GM21390 (cell line): ENCODE measurements around the gene OSMR.

Experiments
- ATAC-seq: cut with Tn5 transposase; IDR thresholded peaks from one replicate; pipeline ENCODE4 v1.9.1; 2021; ENCODE audit not compliant: unreplicated experiment

OSMR gene

DNA sequence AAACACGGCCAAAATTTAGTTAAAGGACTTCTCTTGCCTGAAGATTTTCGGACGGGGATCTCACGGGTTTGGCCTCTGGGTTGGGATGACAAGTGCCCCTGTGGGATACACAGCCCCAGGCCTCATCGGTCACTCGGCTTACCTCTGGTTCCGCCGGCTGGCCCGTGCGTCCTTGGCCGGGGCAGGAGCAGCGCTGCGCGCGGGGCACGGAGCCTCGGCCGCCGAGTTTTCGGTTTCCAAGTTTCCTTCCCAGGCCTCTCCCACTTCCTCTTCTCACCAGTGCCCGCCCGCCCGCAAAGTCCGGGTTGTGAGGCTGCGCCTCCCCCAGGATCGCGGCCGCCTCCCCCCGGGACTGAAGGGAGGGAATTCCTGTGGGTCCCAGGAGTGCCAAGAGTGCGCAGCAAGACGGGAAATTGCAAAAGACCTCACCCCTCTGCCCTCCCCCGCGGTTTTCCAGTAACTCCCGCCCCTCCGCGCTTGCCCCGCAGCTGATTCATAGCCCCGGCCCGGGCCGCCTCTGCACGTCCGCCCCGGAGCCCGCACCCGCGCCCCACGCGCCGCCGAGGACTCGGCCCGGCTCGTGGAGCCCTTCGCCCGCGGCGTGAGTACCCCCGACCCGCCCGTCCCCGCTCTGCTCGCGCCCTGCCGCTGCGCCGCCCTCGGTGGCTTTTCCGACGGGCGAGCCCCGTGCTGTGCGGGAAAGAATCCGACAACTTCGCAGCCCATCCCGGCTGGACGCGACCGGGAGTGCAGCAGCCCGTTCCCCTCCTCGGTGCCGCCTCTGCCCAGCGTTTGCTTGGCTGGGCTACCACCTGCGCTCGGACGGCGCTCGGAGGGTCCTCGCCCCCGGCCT lies at the start of gene OSMR:
Gene OSMR (plus strand): TSS at position 487 of the 853 bp plus-strand sequence. CDS start 23,033 bp downstream, outside the sequence.
- no peak for ATAC-seq

DNA sequence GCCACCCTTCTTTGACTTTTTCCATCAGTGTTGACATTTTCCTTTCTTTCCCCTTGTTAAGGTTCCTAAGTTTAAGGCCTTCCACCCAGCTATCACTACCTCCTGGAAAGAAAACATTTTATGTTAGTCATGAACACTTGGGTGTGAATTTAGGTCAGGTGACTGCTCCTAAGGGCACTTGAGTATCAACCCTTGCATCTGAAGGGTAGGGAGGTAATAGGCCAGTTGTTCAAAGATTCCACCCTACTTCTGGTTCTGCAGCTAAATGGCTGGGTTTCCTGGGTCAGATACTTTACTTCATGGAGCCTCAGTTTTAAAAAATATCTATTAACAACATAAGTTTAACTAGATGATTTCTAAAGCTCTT lies 49.1 kb upstream of the OSMR start:
- no peak for ATAC-seq

DNA sequence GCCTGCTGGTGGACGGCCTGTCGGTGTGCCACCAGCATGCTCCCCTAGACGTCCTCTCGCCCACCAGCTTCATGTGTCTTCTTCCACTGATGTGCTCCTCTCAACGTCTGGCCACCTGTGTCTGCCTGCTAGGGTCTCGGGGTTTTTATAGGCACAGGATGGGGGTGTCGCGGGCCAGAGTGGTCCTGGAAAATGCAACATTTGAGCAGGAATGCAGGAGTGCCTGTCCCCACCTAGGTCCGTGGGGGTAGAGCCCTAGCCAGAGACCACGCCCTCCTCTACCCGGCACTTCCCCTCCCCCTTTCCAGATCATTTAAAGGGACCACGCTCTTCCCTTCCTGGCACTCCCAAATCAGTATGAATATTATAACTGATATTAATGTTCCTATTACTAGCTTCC lies 48.0 kb upstream of the OSMR start:
- no peak for ATAC-seq

DNA sequence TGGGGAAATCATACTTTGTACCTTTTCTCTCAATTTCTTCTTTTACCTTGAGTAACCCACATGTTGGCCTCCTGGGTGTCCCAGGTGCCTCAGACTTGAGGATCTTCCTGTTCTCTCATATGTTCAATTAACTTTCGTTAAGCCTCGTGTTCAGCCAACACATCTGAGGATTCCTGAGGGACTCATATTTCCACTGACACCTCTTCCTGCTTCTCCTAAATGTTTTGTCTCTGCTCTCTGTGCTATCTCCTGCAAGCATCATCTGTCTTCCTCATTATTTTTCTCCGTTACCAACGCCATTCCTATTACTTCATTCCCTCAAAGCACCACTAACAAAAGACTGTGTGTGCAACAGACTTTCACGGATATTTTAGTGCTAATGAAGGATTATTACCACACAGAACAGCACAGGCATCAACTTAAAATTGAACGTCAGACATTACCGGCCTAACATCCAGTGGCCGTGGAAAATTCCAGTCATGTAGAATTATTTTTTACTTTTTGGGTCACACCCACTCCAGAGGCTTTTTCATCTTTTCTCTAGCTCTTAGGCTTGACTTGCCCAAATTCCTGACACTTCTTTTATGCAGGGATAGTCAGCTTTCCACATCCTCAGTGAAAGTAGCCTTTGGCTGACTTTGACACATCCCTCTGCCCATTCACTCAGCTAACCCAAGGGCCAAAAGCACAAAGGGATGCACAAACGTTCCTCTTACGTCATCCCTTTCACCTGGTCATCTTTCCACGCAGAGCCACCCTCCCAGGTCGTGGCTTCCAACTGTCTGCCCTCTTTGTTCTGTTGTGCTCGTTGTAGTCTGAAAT lies 46.0 kb upstream of the OSMR start:
- no peak for ATAC-seq

DNA sequence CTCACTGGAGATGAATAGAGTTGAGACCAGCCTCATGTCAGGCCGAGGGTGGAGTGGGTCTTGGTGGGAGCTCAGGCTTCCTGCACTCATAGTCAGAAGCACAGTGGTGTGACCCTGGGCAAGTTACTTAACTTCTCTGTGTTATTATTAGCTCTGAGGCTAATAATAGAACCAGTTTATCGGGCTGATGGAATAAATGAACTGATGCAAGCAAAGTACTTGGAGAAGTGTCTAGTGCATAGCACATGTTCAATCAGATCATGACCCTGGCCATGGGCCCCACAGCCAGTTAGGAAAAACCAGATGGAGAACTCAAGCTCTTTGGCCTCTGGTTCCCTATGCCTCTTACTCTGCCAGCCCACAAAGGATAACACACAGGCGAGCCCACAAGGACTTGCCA lies 45.3 kb upstream of the OSMR start:
- no peak for ATAC-seq

DNA sequence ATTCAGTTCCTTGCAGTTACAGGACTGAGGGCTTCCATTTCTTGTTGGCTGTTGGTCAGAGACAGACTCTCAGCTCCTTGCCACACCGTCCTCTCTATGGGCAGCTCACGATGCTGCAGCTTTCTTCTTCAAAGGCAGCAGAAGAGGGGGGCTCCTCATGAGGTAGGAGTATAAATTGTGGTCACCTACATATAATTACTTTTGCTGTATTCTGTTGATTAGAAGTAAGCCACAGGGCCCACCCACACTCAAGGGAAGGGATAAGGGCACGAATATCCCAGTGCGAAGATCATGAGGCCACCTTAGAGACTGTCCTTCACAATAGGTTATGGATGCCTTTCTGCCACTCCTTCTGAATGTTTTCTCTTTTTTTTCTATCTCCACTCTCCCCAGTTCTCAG lies 43.7 kb upstream of the OSMR start:
- ATAC-seq, result no peak

DNA sequence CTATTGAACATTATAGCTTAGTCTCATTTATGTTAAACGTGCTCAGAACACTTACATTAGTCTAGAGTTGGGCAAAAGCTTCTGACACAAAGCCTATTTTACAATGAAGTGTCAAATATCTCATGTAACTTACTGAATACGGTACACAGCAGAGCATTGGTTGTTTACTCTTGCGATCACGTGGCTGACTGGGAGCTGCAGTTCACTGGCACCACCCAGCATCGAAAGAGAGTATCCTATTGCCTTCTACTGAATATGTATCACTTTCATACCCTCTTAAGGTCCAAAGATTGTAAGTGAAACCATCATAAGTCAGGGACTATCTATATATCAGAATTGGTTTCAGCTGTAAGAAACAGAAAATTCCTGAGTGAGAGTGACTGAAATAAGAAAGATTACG lies 42.6 kb upstream of the OSMR start:
- no peak for ATAC-seq

DNA sequence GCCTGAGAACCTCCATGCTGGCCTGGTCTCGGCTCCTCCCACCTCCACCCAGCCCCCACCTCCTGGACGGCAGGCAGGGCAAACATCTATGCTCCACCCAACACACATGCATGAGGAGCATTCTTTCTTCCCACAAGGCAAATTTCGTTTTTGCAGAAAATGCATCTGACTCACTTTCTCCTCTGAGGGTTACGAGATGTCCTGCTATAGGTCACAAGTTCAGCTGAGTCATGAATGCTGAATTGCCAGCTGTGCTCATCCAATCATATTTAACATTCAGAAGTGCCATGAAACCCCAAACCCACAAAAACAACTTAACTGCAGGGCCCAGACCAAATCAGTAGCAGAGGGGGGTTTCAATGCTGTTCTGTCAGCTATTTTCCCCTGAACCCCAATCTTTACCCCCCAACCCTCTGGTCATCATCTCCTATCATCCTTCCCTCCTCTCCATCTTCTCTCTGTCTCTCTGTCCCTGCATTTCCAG lies 39.0 kb upstream of the OSMR start:
- ATAC-seq, result no peak

DNA sequence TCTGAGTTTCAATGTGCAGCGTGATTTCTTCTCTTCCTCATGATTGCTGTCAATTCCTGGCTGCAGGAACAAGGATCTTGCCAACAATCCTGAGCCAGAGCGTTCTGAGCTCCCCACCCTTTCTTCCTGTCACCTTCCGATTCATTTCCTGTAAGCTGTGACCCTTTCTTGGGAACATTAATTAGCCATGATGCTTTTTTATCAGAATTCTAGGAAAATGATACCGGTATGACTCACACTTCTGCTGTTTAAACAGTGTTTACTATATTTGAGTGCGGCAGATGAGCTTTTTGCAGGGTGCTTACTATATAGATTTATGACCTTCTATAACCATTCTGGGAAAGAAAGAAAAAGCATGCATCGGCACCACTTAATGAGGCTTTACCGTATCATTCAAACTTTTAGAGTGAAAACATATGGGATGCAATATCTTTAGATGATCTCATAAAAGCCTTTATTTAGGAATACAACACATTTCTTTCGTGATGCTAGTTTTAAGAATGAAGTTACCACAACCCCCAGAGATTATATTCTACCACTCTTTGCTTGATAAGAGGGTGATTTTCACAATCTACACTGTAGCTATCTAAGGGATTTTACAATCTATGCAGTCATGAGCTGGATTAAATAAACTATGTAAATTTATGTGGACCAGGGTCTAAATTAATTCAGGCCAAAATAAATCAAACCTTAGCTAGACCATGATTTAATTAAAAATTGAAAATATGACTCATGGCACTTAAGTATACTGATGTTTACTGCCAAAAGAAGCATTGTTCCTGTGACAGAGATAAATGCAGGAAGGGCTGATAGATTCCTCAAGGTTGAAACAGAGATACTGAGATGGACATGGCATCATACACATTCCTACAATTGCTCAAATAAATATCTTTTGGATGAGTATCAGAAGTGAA lies 38.0 kb upstream of the OSMR start:
- ATAC-seq, result no peak

DNA sequence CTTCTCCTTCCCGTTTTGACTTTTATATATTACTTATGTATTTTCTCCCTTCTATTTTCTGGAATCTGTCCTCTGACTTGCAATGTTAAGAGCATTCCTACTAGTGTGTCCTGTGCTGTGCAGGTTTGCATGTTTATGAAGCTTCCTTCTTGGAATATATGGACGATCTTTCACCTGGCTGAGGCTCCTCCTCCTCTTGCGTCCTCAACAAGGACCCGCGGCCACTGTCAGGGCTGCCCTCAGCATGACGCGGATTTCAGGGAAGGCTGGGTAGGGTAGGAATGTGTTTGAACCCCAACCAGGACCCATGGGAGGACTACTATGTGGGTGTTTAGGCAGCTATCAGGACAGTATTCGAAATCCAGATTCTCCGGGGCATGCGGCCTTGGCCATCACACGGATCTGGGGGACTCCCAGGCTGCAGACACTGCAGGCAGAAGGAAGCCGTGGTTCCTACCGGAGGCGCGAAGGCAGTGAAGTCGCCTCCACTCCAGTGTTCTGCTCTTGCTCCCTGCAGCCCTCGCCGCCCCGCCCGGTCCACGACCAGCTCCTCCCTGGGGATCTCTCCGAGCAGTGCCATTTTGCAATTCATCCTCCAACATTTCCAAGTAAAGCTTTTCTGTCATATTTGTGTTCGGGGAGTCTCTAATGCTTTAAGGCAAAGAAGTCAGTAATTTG lies 37.0 kb upstream of the OSMR start:
- ATAC-seq, result no peak

DNA sequence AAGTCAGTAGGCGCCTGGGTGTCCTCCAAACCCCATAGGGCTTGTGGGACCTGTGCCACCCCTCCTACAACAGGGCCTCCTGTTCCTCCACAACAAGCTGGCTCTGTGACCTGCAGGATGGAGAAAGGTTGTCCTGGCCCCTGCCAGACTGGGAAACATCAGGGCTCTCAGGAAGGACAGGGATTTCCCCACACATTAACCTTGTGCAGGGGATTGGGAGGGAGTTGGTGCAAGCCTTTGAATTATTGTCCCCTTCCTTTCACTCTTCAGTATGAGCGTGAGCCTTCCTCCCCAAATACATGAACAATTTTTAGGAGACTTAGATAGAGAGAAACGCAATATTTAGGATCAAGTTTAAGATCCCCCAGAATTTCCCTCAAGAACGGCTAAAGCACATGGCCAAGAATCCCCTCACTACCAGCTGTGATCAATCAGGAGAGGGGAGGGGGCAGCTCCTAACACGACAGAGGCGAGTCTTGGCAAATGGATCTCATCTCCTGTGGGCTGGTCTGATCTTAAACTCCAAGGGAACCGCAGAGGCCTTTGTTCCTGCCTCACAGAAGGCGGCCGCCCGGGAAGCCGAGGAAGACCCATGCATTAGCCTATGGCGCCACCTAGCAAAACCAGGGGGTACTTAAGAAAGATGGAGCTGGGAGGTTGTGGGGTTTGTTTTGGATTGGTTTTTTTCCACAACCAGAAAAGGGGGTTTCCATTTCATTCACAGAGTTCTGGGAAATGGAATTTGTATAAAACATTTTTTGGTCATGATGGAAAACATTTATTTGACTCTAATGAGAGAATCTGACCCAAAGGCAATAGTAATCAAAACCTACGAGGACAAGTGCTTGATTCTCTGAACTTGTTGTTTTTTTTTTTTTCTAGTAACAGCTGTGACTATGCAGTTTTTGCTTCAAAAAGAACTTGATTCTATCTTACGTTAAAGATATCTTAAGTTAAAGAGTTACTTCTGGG lies 36.1 kb upstream of the OSMR start:
- no peak for ATAC-seq

DNA sequence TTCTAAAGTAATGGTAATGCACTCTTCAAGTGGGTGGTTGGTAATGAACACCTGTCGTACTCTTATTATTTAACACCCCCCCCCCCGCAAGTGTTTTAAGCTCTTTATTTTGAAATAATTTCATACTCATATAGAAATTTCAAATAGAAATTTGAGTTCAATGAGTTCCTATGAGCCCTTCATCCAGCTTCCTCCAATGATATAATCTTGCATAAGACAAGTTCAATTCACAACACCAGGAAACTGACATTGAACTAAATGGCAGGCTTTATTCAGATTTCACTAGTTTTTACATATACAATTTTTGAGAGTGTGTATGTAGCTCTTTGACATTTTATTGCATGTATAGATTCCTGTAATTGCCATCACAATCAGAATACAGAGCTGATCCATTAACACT lies 30.9 kb upstream of the OSMR start:
- no peak for ATAC-seq

DNA sequence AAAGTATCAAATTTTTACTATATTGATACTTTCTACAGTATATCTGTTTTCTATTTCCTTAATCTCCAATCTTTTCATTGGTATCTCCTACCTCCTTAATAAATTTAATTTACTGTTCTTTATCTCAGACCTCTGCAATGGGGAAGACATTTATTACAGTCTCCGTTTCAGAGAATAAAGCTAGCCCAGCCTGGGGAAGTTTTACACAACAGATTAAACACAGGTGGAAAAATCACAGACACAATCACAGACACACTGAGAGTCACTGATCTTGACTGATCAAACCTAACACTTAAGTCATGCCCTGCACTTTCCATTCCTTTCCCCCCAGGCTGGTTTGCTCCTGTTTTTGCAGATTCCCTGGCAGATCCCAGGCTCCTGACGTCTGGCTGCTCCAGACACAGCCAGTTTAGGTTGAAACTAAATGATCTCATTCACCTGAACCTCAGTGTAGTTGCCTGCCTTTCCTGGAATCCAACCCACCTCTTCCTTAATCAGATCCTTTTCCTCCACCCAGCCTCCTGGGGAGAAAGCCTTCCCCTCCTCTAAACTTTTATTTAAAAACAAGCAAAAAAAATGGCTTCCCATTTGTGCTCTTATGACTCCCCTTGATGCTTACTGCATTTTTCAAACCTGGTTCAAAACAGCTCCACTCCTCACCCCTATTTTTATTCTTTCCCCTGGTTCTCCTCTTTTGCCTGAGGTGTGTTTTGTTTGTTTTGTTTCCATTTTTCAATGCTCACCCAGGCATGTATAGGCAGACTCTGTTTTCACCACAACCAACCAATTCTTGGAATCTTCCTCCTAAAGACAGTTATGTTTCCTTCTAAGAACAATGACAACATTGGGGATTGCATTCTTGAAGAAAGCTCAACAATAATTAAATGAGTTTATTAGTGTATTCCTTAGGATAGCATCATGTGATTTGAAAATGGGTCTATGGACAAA lies 29.5 kb upstream of the OSMR start:
- no peak for ATAC-seq

DNA sequence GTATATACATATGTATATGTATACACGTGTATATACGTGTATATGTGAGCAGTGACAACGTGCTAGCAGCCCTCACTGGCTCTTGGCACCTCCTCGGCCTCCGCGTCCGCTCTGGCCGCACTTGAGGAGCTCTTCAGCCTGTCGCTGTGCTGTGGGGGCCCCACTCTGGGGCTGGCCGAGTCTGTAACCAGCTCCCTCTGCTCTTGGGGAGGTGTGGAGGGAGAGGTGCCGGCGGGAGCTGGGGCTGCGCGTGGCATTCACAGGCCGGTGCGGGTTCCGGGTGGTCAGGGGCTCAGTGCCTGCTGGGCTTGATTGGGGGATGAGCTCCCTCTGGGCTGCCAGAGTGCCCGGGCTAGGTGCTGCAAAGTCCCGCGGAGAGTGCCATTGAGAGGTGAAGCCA lies 24.1 kb upstream of the OSMR start:
- ATAC-seq, result no peak

DNA sequence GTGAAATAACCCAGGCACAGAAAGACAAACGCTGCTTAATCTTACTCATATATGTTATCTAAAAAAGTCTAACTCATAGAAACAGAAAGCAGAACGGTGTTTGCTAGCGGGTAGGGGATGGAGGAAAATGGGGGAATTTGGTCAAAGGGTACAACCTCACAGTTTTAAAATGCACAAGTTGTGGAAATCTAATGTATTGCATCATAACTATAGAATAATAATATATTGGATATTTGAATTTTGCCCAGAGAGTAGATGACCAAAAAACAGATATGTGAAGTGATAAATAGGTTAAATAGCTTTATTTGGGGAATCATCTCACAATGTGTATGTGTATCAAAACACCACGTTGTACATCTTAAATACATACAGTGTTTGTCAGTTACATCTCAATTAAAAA lies 22.3 kb upstream of the OSMR start:
- no peak for ATAC-seq

DNA sequence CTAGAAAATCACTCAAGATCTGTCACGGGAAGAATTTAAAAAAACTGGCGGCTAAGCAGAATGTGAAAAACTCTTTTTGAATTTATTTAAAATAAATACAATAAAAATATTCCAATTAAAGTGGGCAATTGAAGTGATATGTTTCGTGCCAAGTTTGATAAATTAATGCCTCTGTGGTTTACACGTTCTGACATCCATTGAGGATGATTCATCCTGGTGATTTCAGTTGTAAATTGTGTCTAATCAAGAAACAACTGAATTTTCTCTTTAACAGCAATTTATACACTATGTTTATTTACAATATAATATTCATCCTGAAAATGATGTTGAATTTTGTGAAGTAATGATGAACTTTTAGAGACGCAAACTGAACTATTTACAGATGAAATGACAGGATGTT lies 21.0 kb upstream of the OSMR start:
- no peak for ATAC-seq

DNA sequence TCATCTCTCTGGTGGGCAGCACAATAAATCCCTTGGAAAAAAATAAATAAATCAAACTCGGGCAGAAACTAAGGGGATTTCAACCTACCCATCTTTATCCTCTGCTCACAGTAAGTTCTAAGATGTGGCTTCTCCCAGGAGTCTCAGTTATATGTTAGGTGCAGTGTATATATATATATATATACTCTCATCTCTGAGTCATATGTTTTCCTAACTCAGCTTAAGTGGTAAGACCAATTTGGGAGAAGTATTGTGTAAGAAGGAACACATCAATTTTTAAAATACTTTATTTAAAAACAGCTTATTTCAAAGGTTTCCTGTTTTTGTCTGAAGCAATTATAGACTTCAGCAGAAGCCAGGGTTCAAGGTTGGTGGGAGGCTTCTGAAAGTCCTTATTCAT lies 20.3 kb upstream of the OSMR start:
- no peak for ATAC-seq

DNA sequence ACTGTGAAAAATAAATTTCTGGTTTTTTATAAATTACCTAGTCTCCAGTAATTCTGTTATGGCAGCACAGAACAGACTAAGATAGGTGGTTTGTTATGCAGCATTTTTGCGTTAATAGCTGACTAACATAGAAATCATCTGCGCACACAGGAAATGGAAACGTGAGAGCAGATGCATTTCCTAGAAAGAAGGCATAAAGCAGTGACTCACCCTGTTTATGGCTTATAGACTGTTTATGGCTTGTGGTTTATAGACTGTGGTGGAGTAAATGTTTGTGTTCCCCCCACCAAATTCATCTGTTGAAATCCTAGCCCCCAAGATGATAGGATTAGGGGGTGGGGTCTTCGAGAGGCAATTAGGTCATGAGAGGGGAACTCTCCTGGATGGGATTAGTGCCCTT lies 18.3 kb upstream of the OSMR start:
- ATAC-seq, result no peak
